Astrocyte (in vitro differentiated cells and primary cell): Measurements from ENCODE around the gene LIMS2. TPM values are rescaled to one million over a fixed set of nuclear protein-coding genes. Genes with fewer than 3 reads are reported as not detected.

Experiments
- DNase-seq: peaks from one replicate; pipeline ENCODE4 v3.0.0-alpha.2; 2010; ENCODE audit warnings: low read depth
- FAIRE-seq: peaks from 2 replicates; lab custom pipeline; 2011; peaks lifted over from hg19 to GRCh38; lab: Jason Lieb, UNC
- H2AFZ ChIP-seq: 2 replicates; pipeline ENCODE4 v1.6.0; 2012; ENCODE audit warnings: low read depth, low read length, inconsistent platforms
- H3K27ac ChIP-seq: 2 replicates; pipeline ENCODE4 v1.5.1; 2011; ENCODE audit warnings: low read depth, low read length, inconsistent platforms
- H3K27me3 ChIP-seq: 2 replicates; pipeline ENCODE4 v1.6.0; 2011; ENCODE audit warnings: low read length, inconsistent platforms; ENCODE audit not compliant: insufficient read depth
- H3K36me3 ChIP-seq: 2 replicates; pipeline ENCODE4 v1.5.1; 2011; ENCODE audit warnings: low read length, inconsistent platforms; ENCODE audit not compliant: insufficient read depth
- H3K4me1 ChIP-seq: 2 replicates; pipeline ENCODE4 v1.5.1; 2011; ENCODE audit warnings: low read length, inconsistent platforms; ENCODE audit not compliant: insufficient read depth
- H3K4me2 ChIP-seq: 2 replicates; pipeline ENCODE4 v1.6.0; 2012; ENCODE audit warnings: low read length, inconsistent platforms
- H3K4me3 ChIP-seq: 2 replicates; pipeline ENCODE4 v1.5.1; 2011; ENCODE audit warnings: low read depth, mild to moderate bottlenecking, low read length, inconsistent platforms; ENCODE audit not compliant: insufficient read depth
- H3K79me2 ChIP-seq: 2 replicates; pipeline ENCODE4 v1.6.0; 2012; ENCODE audit warnings: mild to moderate bottlenecking, low read length, inconsistent platforms; ENCODE audit not compliant: insufficient read depth
- H3K9ac ChIP-seq: 2 replicates; pipeline ENCODE4 v1.6.0; 2012; ENCODE audit warnings: mild to moderate bottlenecking, low read length, inconsistent platforms
- H3K9me3 ChIP-seq: 2 replicates; pipeline ENCODE4 v1.5.1; 2012; ENCODE audit warnings: low read depth, mild to moderate bottlenecking, low read length, inconsistent platforms; ENCODE audit not compliant: insufficient read depth
- H4K20me1 ChIP-seq: 2 replicates; pipeline ENCODE4 v1.6.0; 2012; ENCODE audit warnings: low read length, inconsistent platforms; ENCODE audit not compliant: insufficient read depth
- H3K27ac Mint-ChIP-seq: one replicate; pipeline ENCODE4 v1.8.0; 2021; ENCODE audit warnings: mild to moderate bottlenecking, mixed read lengths; ENCODE audit not compliant: unreplicated experiment
- H3K27me3 Mint-ChIP-seq: one replicate; pipeline ENCODE4 v1.8.0; 2021; ENCODE audit warnings: low read depth, mixed read lengths; ENCODE audit not compliant: unreplicated experiment
- H3K36me3 Mint-ChIP-seq: one replicate; pipeline ENCODE4 v1.8.0; 2021; ENCODE audit warnings: low read depth, mixed read lengths; ENCODE audit not compliant: unreplicated experiment
- H3K4me1 Mint-ChIP-seq: one replicate; pipeline ENCODE4 v1.8.0; 2021; ENCODE audit warnings: low read depth, mixed read lengths; ENCODE audit not compliant: unreplicated experiment
- H3K4me3 Mint-ChIP-seq: one replicate; pipeline ENCODE4 v1.8.0; 2021; ENCODE audit warnings: mild to moderate bottlenecking, moderate library complexity, mixed read lengths; ENCODE audit not compliant: unreplicated experiment
- H3K9me3 Mint-ChIP-seq: one replicate; pipeline ENCODE4 v1.8.0; 2021; ENCODE audit warnings: mild to moderate bottlenecking, mixed read lengths; ENCODE audit not compliant: unreplicated experiment
- CTCF ChIP-seq: IDR thresholded peaks from 2 replicates; pipeline ENCODE4 v1.5.1; 2011; ENCODE audit warnings: low read depth, mild to moderate bottlenecking, inconsistent platforms, low read length, moderate library complexity; ENCODE audit not compliant: insufficient read depth
- EZH2 ChIP-seq: IDR thresholded peaks from 2 replicates; pipeline ENCODE4 v1.6.1; 2012; ENCODE audit warnings: mild to moderate bottlenecking, low read length, inconsistent platforms; ENCODE audit not compliant: insufficient read depth
- total RNA-seq: library from RNA; stranded (reverse); gene quantifications from 2 replicates; pipeline ENCODE4 v1.2.1, GENCODE V29; 2021

LIMS2 gene
- total RNA-seq, 1 donor from 2014 or later: 73.3 TPM

- Mint-ChIP-seq H3K9me3 (no peaks in the 10 kb centered on the region), H3K27ac (no peak overlapping the region), H3K36me3 (peaks cover 20% of the 10 kb centered on the region), H3K27me3 (no peaks in the 10 kb centered on the region), H3K4me3 (no peak overlapping the region), H3K4me1 (peaks cover 21% of the 10 kb centered on the region)
- DNase-seq (no peak), FAIRE-seq (no peak)
- Histone ChIP-seq H4K20me1 (peaks cover 24% of the 10 kb centered on the region), H3K4me1 (peaks cover 13% of the 10 kb centered on the region), H3K4me3 (no peak overlapping the region), H3K36me3 (peaks cover 27% of the 10 kb centered on the region), H3K27ac (no peak overlapping the region), H3K9me3 (no peaks in the 10 kb centered on the region), H2AFZ (no peak overlapping the region), H3K9ac (no peak overlapping the region), H3K79me2 (peaks cover 24% of the 10 kb centered on the region), H3K4me2 (no peak overlapping the region), H3K27me3 (no peaks in the 10 kb centered on the region)
- no peak for TF ChIP-seq CTCF
- TF ChIP-seq EZH2: no peak
These were observed 29.5 kb upstream of the LIMS2 start for GRCh38 chr2:127704641-127705390.

- peaks cover 18% of the 10 kb centered on the region for H3K36me3 Mint-ChIP-seq
- H3K27me3 ChIP-seq: no peaks in the 10 kb centered on the region
- H3K4me1 ChIP-seq: peaks cover 13% of the 10 kb centered on the region
- H3K79me2 ChIP-seq: peaks cover 24% of the 10 kb centered on the region
- peak overlapping the region; percentile 54 for H3K4me3 Mint-ChIP-seq
- no peak for DNase-seq
- peak overlapping the region; percentile 73 for H3K4me3 ChIP-seq
- no peak for FAIRE-seq
- TF ChIP-seq CTCF (no peak), EZH2 (no peak)
- no peak overlapping the region for H3K27ac Mint-ChIP-seq
- peaks cover 22% of the 10 kb centered on the region for H3K4me1 Mint-ChIP-seq
- no peak overlapping the region for H2AFZ ChIP-seq
- peaks cover 20% of the 10 kb centered on the region for H4K20me1 ChIP-seq
- H3K9ac ChIP-seq: no peak overlapping the region
- no peak overlapping the region for H3K27ac ChIP-seq
- H3K27me3 Mint-ChIP-seq: no peaks in the 10 kb centered on the region
- peak overlapping the region; percentile 95 for H3K4me2 ChIP-seq
- H3K36me3 ChIP-seq: peaks cover 14% of the 10 kb centered on the region
- H3K9me3 ChIP-seq: no peaks in the 10 kb centered on the region
- no peaks in the 10 kb centered on the region for H3K9me3 Mint-ChIP-seq
These were observed 28.0 kb upstream of the LIMS2 start for GRCh38 chr2:127703282-127703681.

- Mint-ChIP-seq H3K27me3 (no peaks in the 10 kb centered on the region), H3K36me3 (peaks cover 11% of the 10 kb centered on the region), H3K4me1 (peaks cover 17% of the 10 kb centered on the region), H3K27ac (peak overlapping the region; percentile 87), H3K9me3 (no peaks in the 10 kb centered on the region), H3K4me3 (peak overlapping the region; percentile 85)
- H2AFZ ChIP-seq: peak overlapping the region; percentile 21
- peak overlapping the region; percentile 90 for H3K9ac ChIP-seq
- peak overlapping the region; percentile 91 for H3K27ac ChIP-seq
- H3K4me1 ChIP-seq: peaks cover 13% of the 10 kb centered on the region
- H4K20me1 ChIP-seq: peaks cover 16% of the 10 kb centered on the region
- no peaks in the 10 kb centered on the region for H3K9me3 ChIP-seq
- H3K27me3 ChIP-seq: no peaks in the 10 kb centered on the region
- H3K4me3 ChIP-seq: peak overlapping the region; percentile 73
- DNase-seq: no peak
- FAIRE-seq: no peak
- H3K79me2 ChIP-seq: peaks cover 24% of the 10 kb centered on the region
- TF ChIP-seq CTCF (no peak), EZH2 (no peak)
- H3K36me3 ChIP-seq: peaks cover 14% of the 10 kb centered on the region
- H3K4me2 ChIP-seq: peak overlapping the region; percentile 95
These were observed 27.2 kb upstream of the LIMS2 start for GRCh38 chr2:127702395-127703009.
